Endothelial cell (in vitro differentiated cells): Measurements from ENCODE around the gene CDHR2. TPM values are rescaled to one million over a fixed set of nuclear protein-coding genes. Genes with fewer than 3 reads are reported as not detected.

ENCODE experiments used
- DNase-seq: peaks from one replicate; pipeline ENCODE4 v3.0.0; 2021; ENCODE audit warnings: low spot score
- H3K27ac Mint-ChIP-seq: one replicate; pipeline ENCODE4 v1.8.0; 2021; ENCODE audit warnings: mixed read lengths, inconsistent platforms; ENCODE audit not compliant: unreplicated experiment
- H3K27me3 Mint-ChIP-seq: one replicate; pipeline ENCODE4 v1.8.0; 2021; ENCODE audit warnings: mild to moderate bottlenecking, moderate library complexity, mixed read lengths, inconsistent platforms; ENCODE audit not compliant: unreplicated experiment
- H3K36me3 Mint-ChIP-seq: one replicate; pipeline ENCODE4 v1.8.0; 2021; ENCODE audit warnings: mild to moderate bottlenecking, low read depth, mixed read lengths, inconsistent platforms; ENCODE audit not compliant: unreplicated experiment
- H3K4me1 Mint-ChIP-seq: one replicate; pipeline ENCODE4 v1.8.0; 2021; ENCODE audit warnings: mild to moderate bottlenecking, mixed read lengths, inconsistent platforms; ENCODE audit not compliant: unreplicated experiment
- H3K4me3 Mint-ChIP-seq: one replicate; pipeline ENCODE4 v1.8.0; 2021; ENCODE audit warnings: mild to moderate bottlenecking, mixed read lengths, inconsistent platforms; ENCODE audit not compliant: unreplicated experiment
- H3K9me3 Mint-ChIP-seq: one replicate; pipeline ENCODE4 v1.8.0; 2021; ENCODE audit warnings: mixed read lengths, inconsistent platforms; ENCODE audit not compliant: unreplicated experiment
- CTCF ChIP-seq: fragments of 200-600 bp; sonication (generic); IDR thresholded peaks from one replicate; pipeline ENCODE4 v1.5.0; 2021; ENCODE audit warnings: antibody characterized with exemption; ENCODE audit not compliant: unreplicated experiment
- total RNA-seq: library from RNA; stranded (reverse); fragmentation: NEBNext Ultra II Directional; extraction: Animal tissue kit (Norgen Biotek cat#: 25700); gene quantifications from one replicate; pipeline ENCODE4 v1.2.1, GENCODE V29; 2021; ENCODE audit not compliant: unreplicated experiment

CDHR2 gene
- total RNA-seq, 1 donor from 2014 or later, result 0.85 TPM

GRCh38 chr5:176614805-176615478 is 65.8 kb downstream of the CDHR2 start:
- no peak for TF ChIP-seq CTCF
- H3K27ac Mint-ChIP-seq, result no peak overlapping the region
- no peak overlapping the region for H3K4me3 Mint-ChIP-seq
- H3K9me3 Mint-ChIP-seq, result no peaks in the 10 kb centered on the region
- DNase-seq, result no peak
- no peaks in the 10 kb centered on the region for H3K36me3 Mint-ChIP-seq
- H3K27me3 Mint-ChIP-seq, result peaks cover 23% of the 10 kb centered on the region
- H3K4me1 Mint-ChIP-seq, result peaks cover 14% of the 10 kb centered on the region

DNA sequence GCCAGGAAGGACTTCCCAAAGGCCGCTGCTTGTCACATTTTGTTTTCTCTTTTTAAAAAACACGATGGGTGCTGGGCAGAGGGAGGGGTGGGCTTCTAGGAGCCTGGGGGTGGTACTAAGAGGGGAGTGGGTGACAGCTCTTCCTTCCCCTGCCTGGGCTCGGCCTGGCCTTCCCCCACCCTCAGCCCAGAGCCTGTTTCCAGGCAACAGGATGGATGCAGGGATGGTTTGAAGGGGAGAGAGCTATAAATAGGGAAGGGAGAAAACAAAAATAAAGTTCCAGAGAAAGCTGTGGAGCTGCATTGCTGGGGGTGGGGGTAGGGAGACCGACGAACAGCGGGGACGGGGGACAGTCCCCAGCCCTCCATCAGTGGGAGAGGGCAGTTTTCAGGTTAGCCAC is 67.4 kb downstream of the CDHR2 start:
- Mint-ChIP-seq H3K27me3 (peaks cover 22% of the 10 kb centered on the region), H3K9me3 (no peaks in the 10 kb centered on the region), H3K4me1 (peaks cover 12% of the 10 kb centered on the region), H3K36me3 (no peaks in the 10 kb centered on the region), H3K27ac (no peak overlapping the region), H3K4me3 (no peak overlapping the region)
- DNase-seq, result no peak
- no peak for TF ChIP-seq CTCF

- no peak for DNase-seq
- H3K36me3 Mint-ChIP-seq, result no peaks in the 10 kb centered on the region
- H3K9me3 Mint-ChIP-seq, result no peaks in the 10 kb centered on the region
- H3K4me1 Mint-ChIP-seq, result no peaks in the 10 kb centered on the region
- no peak overlapping the region for H3K27ac Mint-ChIP-seq
- no peak overlapping the region for H3K4me3 Mint-ChIP-seq
- no peak for TF ChIP-seq CTCF
- H3K27me3 Mint-ChIP-seq, result peaks cover 18% of the 10 kb centered on the region
Measured at GRCh38 chr5:176618783-176619182, 69.6 kb downstream of the CDHR2 start.

DNA sequence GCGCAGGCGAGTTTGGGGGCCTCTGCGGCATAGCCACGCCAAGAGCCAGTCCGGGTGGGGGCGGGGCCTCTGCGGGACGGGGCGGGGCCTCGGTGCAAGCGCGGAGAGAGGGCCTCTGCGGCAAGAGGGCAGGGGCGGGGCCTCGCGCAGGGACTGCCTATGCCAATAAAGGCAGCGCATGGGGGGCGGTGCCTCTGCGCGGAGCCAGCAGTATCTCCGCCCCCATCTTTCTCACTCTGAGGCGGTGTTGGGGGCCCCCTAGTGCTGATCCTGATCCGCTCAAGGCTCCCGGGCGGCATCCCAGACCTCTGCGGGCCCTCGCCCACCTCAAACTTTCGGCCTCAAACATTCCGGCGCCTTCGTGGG is 70.0 kb downstream of the CDHR2 start:
- H3K27ac Mint-ChIP-seq, result no peak overlapping the region
- peak; percentile 77 for DNase-seq
- peaks cover 19% of the 10 kb centered on the region for H3K27me3 Mint-ChIP-seq
- H3K36me3 Mint-ChIP-seq, result no peaks in the 10 kb centered on the region
- no peak overlapping the region for H3K4me3 Mint-ChIP-seq
- TF ChIP-seq CTCF, result no peak
- no peaks in the 10 kb centered on the region for H3K9me3 Mint-ChIP-seq
- no peaks in the 10 kb centered on the region for H3K4me1 Mint-ChIP-seq

DNA sequence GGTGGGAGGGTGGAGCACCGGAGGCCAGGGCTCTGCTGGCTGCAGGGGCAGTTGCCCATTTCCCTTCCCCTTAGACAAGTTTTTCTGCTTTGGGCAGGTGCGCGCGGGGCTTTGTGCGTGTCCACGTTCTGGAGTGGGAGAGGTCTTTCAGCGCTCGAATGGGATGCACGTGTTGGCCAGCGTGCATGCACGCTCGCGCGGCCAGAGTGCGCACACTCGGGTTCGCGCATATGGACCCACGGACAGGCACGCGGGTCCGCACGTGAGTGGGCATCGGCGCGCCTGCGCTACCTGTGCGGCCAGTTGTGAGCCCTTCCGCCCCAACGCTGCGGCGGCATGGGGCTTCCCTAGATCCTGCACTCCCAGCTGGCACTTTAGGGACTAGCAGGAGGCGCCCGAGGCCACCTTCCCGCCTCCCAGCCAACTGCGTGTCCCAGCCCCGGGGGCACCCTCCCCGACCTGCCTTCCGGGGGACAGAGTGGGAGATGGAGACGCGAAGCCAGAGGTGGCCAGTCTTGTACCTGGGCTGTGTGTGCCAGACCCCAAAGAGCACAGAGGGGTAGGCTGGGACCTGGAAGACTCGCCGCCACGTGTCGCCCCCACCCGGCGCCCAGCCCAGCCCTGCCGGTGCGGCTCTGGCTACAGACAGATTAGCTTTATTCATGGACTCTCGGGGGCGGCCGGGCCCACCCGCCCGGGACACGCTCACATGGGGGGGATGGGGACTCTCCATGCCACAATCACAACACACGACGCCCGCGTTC is 70.6 kb downstream of the CDHR2 start:
- Mint-ChIP-seq H3K4me3 (no peak overlapping the region), H3K9me3 (no peaks in the 10 kb centered on the region), H3K27ac (no peak overlapping the region), H3K4me1 (no peaks in the 10 kb centered on the region), H3K36me3 (no peaks in the 10 kb centered on the region), H3K27me3 (peaks cover 20% of the 10 kb centered on the region)
- TF ChIP-seq CTCF, result no peak
- no peak for DNase-seq
